WTC11 (cell line): ENCODE data around the gene ELMO3. TPM values are rescaled to one million over a fixed set of nuclear protein-coding genes. Genes with fewer than 3 reads are reported as not detected.

Source experiments
- ATAC-seq: fragments of 200-7000 bp; cut with Tn5 transposase; 2 replicates; pipeline ENCODE4 v1.10.0; 2021; ENCODE audit warnings: mild to moderate bottlenecking, moderate library complexity
- CTCF ChIA-PET: fragments of 300-600 bp; sonication (Branson Sonifier 250); formaldehyde crosslinking; loops from one replicate; lab custom pipeline; 2021; ENCODE audit warnings: antibody characterized with exemption; lab: Charles Lee
- POLR2A ChIA-PET: fragments of 350-600 bp; sonication (Branson Sonifier 250); formaldehyde crosslinking; loops from one replicate; lab custom pipeline; 2021; ENCODE audit warnings: antibody characterized with exemption; lab: Charles Lee
- DNase-seq: peaks from one replicate; pipeline ENCODE4 v3.0.0; 2021; ENCODE audit warnings: low spot score
- H3K27ac Mint-ChIP-seq: 2 replicates; pipeline ENCODE4 v1.8.0; 2021; ENCODE audit warnings: mixed read lengths
- H3K27me3 Mint-ChIP-seq: 2 replicates; pipeline ENCODE4 v1.8.0; 2021; ENCODE audit warnings: low read depth, mild to moderate bottlenecking, moderate library complexity, mixed read lengths
- H3K36me3 Mint-ChIP-seq: 2 replicates; pipeline ENCODE4 v1.8.0; 2021; ENCODE audit warnings: mixed read lengths
- H3K4me1 Mint-ChIP-seq: 2 replicates; pipeline ENCODE4 v1.8.0; 2022; ENCODE audit warnings: mixed read lengths
- H3K4me3 Mint-ChIP-seq: 2 replicates; pipeline ENCODE4 v1.8.0; 2021; ENCODE audit warnings: mild to moderate bottlenecking, moderate library complexity, mixed read lengths
- H3K9me3 Mint-ChIP-seq: 2 replicates; pipeline ENCODE4 v1.8.0; 2021; ENCODE audit warnings: mixed read lengths
- CBFB ChIP-seq: sonication (generic); formaldehyde crosslinking; IDR thresholded peaks from 2 replicates; pipeline ENCODE4 v1.8.1; 2022; ENCODE audit warnings: mild to moderate bottlenecking, low read depth, missing genetic modification reagents
- EMX1 ChIP-seq: fragments of 250-450 bp; sonication (Bioruptor Pico); IDR thresholded peaks from 2 replicates; pipeline ENCODE4 v1.8.0; 2021; ENCODE audit warnings: mild to moderate bottlenecking
- ERG ChIP-seq: fragments of 250-450 bp; sonication (Bioruptor Pico); IDR thresholded peaks from 2 replicates; pipeline ENCODE4 v1.8.0; 2021; ENCODE audit warnings: mild to moderate bottlenecking
- ETV6 ChIP-seq: sonication (generic); formaldehyde crosslinking; IDR thresholded peaks from 2 replicates; pipeline ENCODE4 v1.8.1; 2022; ENCODE audit warnings: mild to moderate bottlenecking, missing genetic modification reagents
- HMGXB4 ChIP-seq: sonication (generic); formaldehyde crosslinking; IDR thresholded peaks from 2 replicates; pipeline ENCODE4 v1.8.1; 2023; ENCODE audit warnings: mild to moderate bottlenecking, moderate library complexity, missing genetic modification reagents
- NR3C1 ChIP-seq: sonication (generic); formaldehyde crosslinking; conservative IDR thresholded peaks from 2 replicates; pipeline ENCODE4 v1.8.1; 2023; ENCODE audit warnings: low read depth, mild to moderate bottlenecking, missing genetic modification reagents
- PRRX2 ChIP-seq: fragments of 250-450 bp; sonication (Bioruptor Pico); IDR thresholded peaks from 2 replicates; pipeline ENCODE4 v1.8.0; 2021; ENCODE audit warnings: mild to moderate bottlenecking
- RORB ChIP-seq: fragments of 250-450 bp; sonication (Bioruptor Pico); IDR thresholded peaks from 2 replicates; pipeline ENCODE4 v1.9.0; 2021; ENCODE audit warnings: mild to moderate bottlenecking
- SMAD3 ChIP-seq: sonication (generic); formaldehyde crosslinking; IDR thresholded peaks from 2 replicates; pipeline ENCODE4 v1.8.0; 2022; ENCODE audit warnings: missing genetic modification reagents, mild to moderate bottlenecking, borderline replicate concordance
- SP1 ChIP-seq: sonication (generic); formaldehyde crosslinking; conservative IDR thresholded peaks from 2 replicates; pipeline ENCODE4 v1.8.1; 2022; ENCODE audit warnings: missing genetic modification reagents
- TCF7 ChIP-seq: sonication (generic); formaldehyde crosslinking; IDR thresholded peaks from 2 replicates; pipeline ENCODE4 v1.8.0; 2022; ENCODE audit warnings: mild to moderate bottlenecking, low read depth, missing genetic modification reagents, moderate library complexity
- ZBTB21 ChIP-seq: sonication (generic); formaldehyde crosslinking; IDR thresholded peaks from 2 replicates; pipeline ENCODE4 v1.8.1; 2023; ENCODE audit warnings: mild to moderate bottlenecking, missing genetic modification reagents, borderline replicate concordance
- ZNF532 ChIP-seq: fragments of 250-450 bp; sonication (Bioruptor Pico); IDR thresholded peaks from 2 replicates; pipeline ENCODE4 v1.9.0; 2021; ENCODE audit warnings: mild to moderate bottlenecking, borderline replicate concordance
- ZNF671 ChIP-seq: fragments of 250-450 bp; sonication (Bioruptor Pico); IDR thresholded peaks from 2 replicates; pipeline ENCODE4 v1.8.0; 2021; ENCODE audit warnings: mild to moderate bottlenecking
- ZSCAN18 ChIP-seq: fragments of 250-450 bp; sonication (Bioruptor Pico); IDR thresholded peaks from 2 replicates; pipeline ENCODE4 v2.1.2; 2022; ENCODE audit warnings: mild to moderate bottlenecking, moderate library complexity
- total RNA-seq: library from RNA; stranded (reverse); gene quantifications from 3 replicates; pipeline ENCODE4 v1.2.3, GENCODE V29; 2021
- TF ChIP-seq, protein P1 (sequence below): sonication (generic); formaldehyde crosslinking; conservative IDR thresholded peaks from 2 replicates; pipeline ENCODE4 v1.8.1; 2022; ENCODE audit warnings: mild to moderate bottlenecking, missing genetic modification reagents
- TF ChIP-seq, protein P2 (sequence below): sonication (generic); formaldehyde crosslinking; IDR thresholded peaks from 2 replicates; pipeline ENCODE4 v1.8.1; 2023; ENCODE audit warnings: mild to moderate bottlenecking, missing genetic modification reagents, borderline replicate concordance
- TF ChIP-seq, protein P3 (sequence below): fragments of 250-450 bp; sonication (Bioruptor Pico); IDR thresholded peaks from 2 replicates; pipeline ENCODE4 v1.9.0; 2021; ENCODE audit warnings: moderate library complexity, mild to moderate bottlenecking, inconsistent platforms, borderline replicate concordance

The ELMO3 gene
- total RNA-seq, 1 experiment from 2014 or later = 13.6 TPM

DNA sequence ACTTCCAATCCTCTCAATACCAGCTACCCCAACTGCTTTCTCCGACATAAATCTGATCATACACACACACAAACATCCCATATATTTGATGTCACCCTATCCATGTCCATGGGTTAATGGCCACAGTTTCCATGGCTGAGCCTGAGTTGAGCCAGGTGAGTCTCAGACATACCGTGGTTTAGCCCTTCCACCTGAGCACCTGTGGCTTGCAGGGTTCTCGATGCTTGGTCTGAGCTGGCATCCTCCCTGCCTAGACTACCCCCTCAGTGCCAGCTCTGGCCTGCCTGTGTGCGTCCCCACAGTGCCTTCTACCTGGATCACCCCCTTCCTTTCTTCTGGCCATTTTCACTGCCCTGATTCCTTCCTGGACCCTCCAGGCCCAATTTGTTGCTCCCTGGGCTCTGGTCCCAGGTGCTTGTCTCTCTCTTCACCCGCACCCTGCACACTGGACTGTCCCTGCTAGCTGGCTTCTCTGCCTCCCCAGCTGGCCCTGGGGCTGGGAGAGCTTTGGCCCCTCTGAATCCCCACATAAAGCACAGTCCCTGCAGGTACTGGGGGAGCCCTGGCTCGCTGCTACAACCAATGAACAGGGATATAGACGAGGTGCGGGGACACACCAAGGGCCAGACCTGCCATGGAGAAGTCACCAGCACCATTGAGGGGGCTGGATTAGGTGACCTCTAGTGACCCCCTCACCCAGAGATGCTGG lies 7.4 kb downstream of the ELMO3 start:
- ChIA-PET CTCF (interaction anchor here (1.0 to 1.7 kb wide), 2 partner anchors 41 to 245 kb away, joined by 3 to 4 read pairs; partner anchors contain the start of genes CES3 and FHOD1), POLR2A (interaction anchor here (0.6 kb wide), 1 partner anchor 1925 kb away, joined by 3 read pairs; no protein-coding TSS in a partner anchor)
- ATAC-seq (no peak), DNase-seq (no peak)
- no peak overlapping the region for H3K27ac Mint-ChIP-seq
- no peak overlapping the region for H3K4me3 Mint-ChIP-seq
- no peaks in the 10 kb centered on the region for H3K36me3 Mint-ChIP-seq
- H3K27me3 Mint-ChIP-seq = no peaks in the 10 kb centered on the region
- H3K9me3 Mint-ChIP-seq = no peaks in the 10 kb centered on the region
- no peaks in the 10 kb centered on the region for H3K4me1 Mint-ChIP-seq
- TF ChIP-seq ZNF532 (no peak), ZNF671 (CRISPR knock-in tag) (no peak), ETV6 (CRISPR knock-in tag) (no peak), ZBTB21 (CRISPR knock-in tag) (no peak), RORB (CRISPR knock-in tag) (no peak), EMX1 (CRISPR knock-in tag) (no peak), ERG (CRISPR knock-in tag) (no peak), PRRX2 (CRISPR knock-in tag) (no peak), SP1 (CRISPR knock-in tag) (no peak)

GRCh38 chr16:67206838-67207248 lies 7.9 kb downstream of the ELMO3 start:
- no peaks in the 10 kb centered on the region for H3K9me3 Mint-ChIP-seq
- ChIA-PET POLR2A (interaction anchor here (0.7 kb wide), 1 partner anchor 8 kb away, joined by 3 read pairs; the partner anchor contains the start of gene ELMO3), CTCF (interaction anchor here (1.0 to 9.1 kb wide), 3 partner anchors 8 to 246 kb away, joined by 3 to 65 read pairs (median 4); partner anchors contain the start of genes CES3, ELMO3 and FHOD1)
- no peak overlapping the region for H3K4me3 Mint-ChIP-seq
- no peak overlapping the region for H3K27ac Mint-ChIP-seq
- ATAC-seq (no peak), DNase-seq (no peak)
- H3K36me3 Mint-ChIP-seq = no peaks in the 10 kb centered on the region
- peaks cover 4% of the 10 kb centered on the region for H3K27me3 Mint-ChIP-seq
- H3K4me1 Mint-ChIP-seq = no peaks in the 10 kb centered on the region
- TF ChIP-seq ERG (CRISPR knock-in tag) (no peak), SMAD3 (CRISPR knock-in tag) (no peak), CBFB (no peak), ZSCAN18 (CRISPR knock-in tag) (no peak), TCF7 (no peak), NR3C1 (no peak), HMGXB4 (CRISPR knock-in tag) (no peak), ZNF671 (CRISPR knock-in tag) (no peak)
- TF ChIP-seq, protein P1, sequence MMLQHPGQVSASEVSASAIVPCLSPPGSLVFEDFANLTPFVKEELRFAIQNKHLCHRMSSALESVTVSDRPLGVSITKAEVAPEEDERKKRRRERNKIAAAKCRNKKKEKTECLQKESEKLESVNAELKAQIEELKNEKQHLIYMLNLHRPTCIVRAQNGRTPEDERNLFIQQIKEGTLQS (CRISPR knock-in tag) = no peak
- TF ChIP-seq, protein P2, sequence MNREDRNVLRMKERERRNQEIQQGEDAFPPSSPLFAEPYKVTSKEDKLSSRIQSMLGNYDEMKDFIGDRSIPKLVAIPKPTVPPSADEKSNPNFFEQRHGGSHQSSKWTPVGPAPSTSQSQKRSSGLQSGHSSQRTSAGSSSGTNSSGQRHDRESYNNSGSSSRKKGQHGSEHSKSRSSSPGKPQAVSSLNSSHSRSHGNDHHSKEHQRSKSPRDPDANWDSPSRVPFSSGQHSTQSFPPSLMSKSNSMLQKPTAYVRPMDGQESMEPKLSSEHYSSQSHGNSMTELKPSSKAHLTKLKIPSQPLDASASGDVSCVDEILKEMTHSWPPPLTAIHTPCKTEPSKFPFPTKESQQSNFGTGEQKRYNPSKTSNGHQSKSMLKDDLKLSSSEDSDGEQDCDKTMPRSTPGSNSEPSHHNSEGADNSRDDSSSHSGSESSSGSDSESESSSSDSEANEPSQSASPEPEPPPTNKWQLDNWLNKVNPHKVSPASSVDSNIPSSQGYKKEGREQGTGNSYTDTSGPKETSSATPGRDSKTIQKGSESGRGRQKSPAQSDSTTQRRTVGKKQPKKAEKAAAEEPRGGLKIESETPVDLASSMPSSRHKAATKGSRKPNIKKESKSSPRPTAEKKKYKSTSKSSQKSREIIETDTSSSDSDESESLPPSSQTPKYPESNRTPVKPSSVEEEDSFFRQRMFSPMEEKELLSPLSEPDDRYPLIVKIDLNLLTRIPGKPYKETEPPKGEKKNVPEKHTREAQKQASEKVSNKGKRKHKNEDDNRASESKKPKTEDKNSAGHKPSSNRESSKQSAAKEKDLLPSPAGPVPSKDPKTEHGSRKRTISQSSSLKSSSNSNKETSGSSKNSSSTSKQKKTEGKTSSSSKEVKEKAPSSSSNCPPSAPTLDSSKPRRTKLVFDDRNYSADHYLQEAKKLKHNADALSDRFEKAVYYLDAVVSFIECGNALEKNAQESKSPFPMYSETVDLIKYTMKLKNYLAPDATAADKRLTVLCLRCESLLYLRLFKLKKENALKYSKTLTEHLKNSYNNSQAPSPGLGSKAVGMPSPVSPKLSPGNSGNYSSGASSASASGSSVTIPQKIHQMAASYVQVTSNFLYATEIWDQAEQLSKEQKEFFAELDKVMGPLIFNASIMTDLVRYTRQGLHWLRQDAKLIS = no peak
- TF ChIP-seq, protein P3, sequence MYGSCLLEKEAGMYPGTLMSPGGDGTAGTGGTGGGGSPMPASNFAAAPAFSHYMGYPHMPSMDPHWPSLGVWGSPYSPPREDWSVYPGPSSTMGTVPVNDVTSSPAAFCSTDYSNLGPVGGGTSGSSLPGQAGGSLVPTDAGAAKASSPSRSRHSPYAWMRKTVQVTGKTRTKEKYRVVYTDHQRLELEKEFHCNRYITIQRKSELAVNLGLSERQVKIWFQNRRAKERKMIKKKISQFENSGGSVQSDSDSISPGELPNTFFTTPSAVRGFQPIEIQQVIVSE (CRISPR knock-in tag) = no peak
